BE2C (cell line): ENCODE results near the gene CASTOR2.

Source experiments
- DNase-seq: peaks from one replicate; pipeline ENCODE4 v3.0.0-alpha.2; 2020
- H3K27me3 ChIP-seq: fragments of 250-450 bp; sonication (Bioruptor Pico); 2 replicates; pipeline ENCODE4 v1.5.1; 2020; ENCODE audit warnings: mild to moderate bottlenecking
- H3K36me3 ChIP-seq: fragments of 250-450 bp; sonication (Bioruptor Pico); 2 replicates; pipeline ENCODE4 v1.5.1; 2020; ENCODE audit warnings: mild to moderate bottlenecking
- H3K4me1 ChIP-seq: fragments of 250-450 bp; sonication (Bioruptor Pico); 2 replicates; pipeline ENCODE4 v1.5.1; 2020
- H3K4me3 ChIP-seq: 2 replicates; pipeline ENCODE4 v1.5.1; 2011; ENCODE audit warnings: low read depth, low read length
- H3K9me3 ChIP-seq: fragments of 250-450 bp; sonication (Bioruptor Pico); 2 replicates; pipeline ENCODE4 v1.5.1; 2020
- CTCF ChIP-seq: IDR thresholded peaks from 2 replicates; pipeline ENCODE4 v1.5.1; 2012; ENCODE audit warnings: mild to moderate bottlenecking, low read depth, low read length

CASTOR2 gene

GRCh38 chr7:75042831-75043703, 78.6 kb downstream of the CASTOR2 start:
- Histone ChIP-seq H3K27me3 (no peaks in the 10 kb centered on the region), H3K9me3 (no peaks in the 10 kb centered on the region), H3K4me3 (no peak overlapping the region), H3K4me1 (no peaks in the 10 kb centered on the region; the same call in 1 of the 2 replicates), H3K36me3 (peaks cover 8% of the 10 kb centered on the region)
- TF ChIP-seq CTCF = no peak
- DNase-seq = no peak

DNA sequence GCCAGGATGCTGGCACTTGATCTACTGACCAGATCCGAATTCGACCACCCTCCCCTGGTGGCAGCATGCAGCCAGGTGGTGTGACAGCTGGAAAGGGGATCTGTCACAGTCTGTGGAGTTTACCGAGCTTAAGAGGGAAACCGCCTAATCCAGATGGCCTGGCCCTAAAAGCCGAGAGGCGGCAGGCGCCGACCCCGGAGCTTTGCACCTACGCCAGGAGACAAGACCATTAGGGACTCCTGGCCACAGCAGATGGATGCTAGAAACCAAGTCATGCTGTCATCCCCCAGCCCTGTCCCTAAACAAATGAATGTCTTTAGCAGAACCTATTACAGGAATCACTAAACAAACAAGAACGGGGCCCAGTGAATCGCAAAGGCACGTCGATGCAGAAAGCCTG, 81.4 kb downstream of the CASTOR2 start:
- H3K9me3 ChIP-seq = no peaks in the 10 kb centered on the region
- no peak for DNase-seq
- no peak for TF ChIP-seq CTCF
- H3K4me3 ChIP-seq = no peak overlapping the region
- no peaks in the 10 kb centered on the region for H3K27me3 ChIP-seq
- peaks cover 11% of the 10 kb centered on the region for H3K36me3 ChIP-seq
- H3K4me1 ChIP-seq = no peaks in the 10 kb centered on the region; the same call in 1 of the 2 replicates

GRCh38 chr7:75048435-75049379, 84.2 kb downstream of the CASTOR2 start:
- no peak for DNase-seq
- peaks cover 21% of the 10 kb centered on the region for H3K36me3 ChIP-seq
- no peaks in the 10 kb centered on the region for H3K9me3 ChIP-seq
- TF ChIP-seq CTCF = no peak
- no peaks in the 10 kb centered on the region; the same call in 1 of the 2 replicates for H3K4me1 ChIP-seq
- H3K27me3 ChIP-seq = no peaks in the 10 kb centered on the region
- no peak overlapping the region for H3K4me3 ChIP-seq

DNA sequence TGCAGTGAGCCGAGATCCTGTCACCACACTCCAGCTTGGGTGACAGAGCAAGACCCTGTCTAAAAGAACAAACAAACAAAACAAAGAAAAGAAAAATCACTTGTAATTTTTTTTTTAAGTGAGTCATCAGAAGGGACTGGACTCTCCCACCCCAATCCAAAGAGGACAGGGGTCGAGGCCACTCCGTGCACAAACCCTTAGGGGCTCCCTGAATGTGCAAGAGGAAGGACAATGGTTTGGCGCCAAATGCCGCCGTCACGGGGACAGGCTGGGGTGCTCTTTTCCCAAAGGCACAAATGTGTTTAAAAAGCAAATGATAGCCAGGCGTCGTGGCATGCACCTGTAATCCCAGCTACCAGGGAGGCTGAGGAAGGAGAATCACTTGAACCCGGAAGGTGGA, 85.3 kb downstream of the CASTOR2 start:
- no peak overlapping the region for H3K4me3 ChIP-seq
- peaks cover 32% of the 10 kb centered on the region for H3K36me3 ChIP-seq
- H3K4me1 ChIP-seq = no peaks in the 10 kb centered on the region; the same call in none of the 2 replicates
- DNase-seq = no peak
- TF ChIP-seq CTCF = no peak
- no peaks in the 10 kb centered on the region for H3K27me3 ChIP-seq
- H3K9me3 ChIP-seq = no peaks in the 10 kb centered on the region

DNA sequence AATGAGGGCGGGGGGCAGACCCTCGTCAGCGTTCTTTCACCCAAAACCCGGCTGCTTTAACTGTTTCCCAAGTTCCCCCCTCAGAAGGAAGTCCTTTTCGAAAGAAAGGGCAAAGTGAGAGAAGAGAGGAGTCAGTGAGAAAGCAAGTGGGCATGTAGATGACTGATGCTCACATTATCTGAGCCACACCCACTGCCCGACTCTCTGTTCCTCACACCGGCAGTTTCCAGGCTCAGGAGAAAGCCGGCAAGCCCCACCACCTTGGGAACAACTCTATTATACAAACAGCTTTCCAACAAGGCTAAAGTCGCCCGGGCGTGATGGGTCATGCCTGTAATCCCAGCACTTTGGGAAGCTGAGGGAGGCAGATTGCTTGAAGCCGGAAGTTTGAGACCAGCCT, 86.0 kb downstream of the CASTOR2 start:
- no peaks in the 10 kb centered on the region for H3K27me3 ChIP-seq
- TF ChIP-seq CTCF = no peak
- H3K4me1 ChIP-seq = no peaks in the 10 kb centered on the region; the same call in none of the 2 replicates
- no peaks in the 10 kb centered on the region for H3K9me3 ChIP-seq
- no peak for DNase-seq
- H3K36me3 ChIP-seq = peaks cover 38% of the 10 kb centered on the region
- H3K4me3 ChIP-seq = no peak overlapping the region
